GM19328 (cell line): ENCODE data around the gene OR8S1.
"Not testable (repeated sequence)": the region's sequence is repeated elsewhere in the genome, so short reads cannot be mapped to it uniquely, and the experiment has no call there.

Experiments
- ATAC-seq: cut with Tn5 transposase; IDR thresholded peaks from one replicate; pipeline ENCODE4 v1.9.1; 2021; ENCODE audit warnings: mild to moderate bottlenecking, moderate library complexity; ENCODE audit not compliant: unreplicated experiment

The OR8S1 gene

GRCh38 chr12:48553666-48554343, 28.4 kb downstream of the OR8S1 start:
- not testable (repeated sequence) for ATAC-seq

- no peak for ATAC-seq
These were observed 31.2 kb downstream of the OR8S1 start for GRCh38 chr12:48556631-48557030.

GRCh38 chr12:48557919-48558318, 32.5 kb downstream of the OR8S1 start:
- ATAC-seq = no peak

GRCh38 chr12:48567731-48568130, 42.3 kb downstream of the OR8S1 start:
- no peak for ATAC-seq

GRCh38 chr12:48569946-48570345, 44.5 kb downstream of the OR8S1 start, which contains the start of gene LALBA:
Gene LALBA (minus strand): TSS chr12:48570046. CDS start chr12:48570020, 26 bp downstream.
- ATAC-seq = no peak

- ATAC-seq = no peak
These were observed 46.9 kb downstream of the OR8S1 start for GRCh38 chr12:48572326-48572725.
